Prostate gland (tissue), 2 donors: Measurements from ENCODE around the gene FGGY.

ENCODE experiments used
- POLR2A ChIP-seq: fragments of 450-650 bp; IDR thresholded peaks from one replicate; pipeline ENCODE4 v1.6.1; 2016; ENCODE audit warnings: antibody characterized with exemption, mild to moderate bottlenecking
- POLR2AphosphoS5 ChIP-seq: sonication (generic); formaldehyde crosslinking; IDR thresholded peaks from one replicate; pipeline ENCODE4 v1.6.1; 2017; ENCODE audit warnings: antibody characterized with exemption
- TF ChIP-seq, protein P1 (sequence below), 4 experiments: fragments of 200-600 bp in 2 of 4; fragments of 450-650 bp in 2 of 4; sonication (generic) in 2 of 4; IDR thresholded peaks; 1 replicate in 3 of 4; 2 replicates in 1 of 4; pipeline ENCODE4 v1.5.1; 2016 to 2019; ENCODE audit warnings: antibody characterized with exemption in 4 of 4, mild to moderate bottlenecking in 2 of 4, moderate library complexity in 2 of 4

DNA sequence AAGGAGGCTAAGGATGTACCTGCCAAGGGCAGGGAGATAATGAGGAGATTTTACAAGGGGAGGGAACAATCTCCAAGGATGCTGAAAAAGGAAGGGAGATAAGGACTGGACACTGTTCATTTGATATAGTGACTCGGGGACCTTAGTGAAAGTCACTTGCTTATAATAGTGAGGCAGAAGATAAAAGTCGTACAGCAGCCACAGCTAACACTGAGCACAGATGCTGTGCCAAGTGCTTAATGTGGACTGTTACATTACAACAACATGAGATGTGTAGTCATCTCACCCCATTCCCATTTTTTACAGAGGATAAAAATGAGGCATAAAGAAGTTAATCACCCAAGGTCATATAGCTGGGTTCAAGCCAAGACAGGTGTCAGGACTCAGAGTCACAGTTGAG lies 181.9 kb downstream of the FGGY start:
- TF ChIP-seq, protein P1, sequence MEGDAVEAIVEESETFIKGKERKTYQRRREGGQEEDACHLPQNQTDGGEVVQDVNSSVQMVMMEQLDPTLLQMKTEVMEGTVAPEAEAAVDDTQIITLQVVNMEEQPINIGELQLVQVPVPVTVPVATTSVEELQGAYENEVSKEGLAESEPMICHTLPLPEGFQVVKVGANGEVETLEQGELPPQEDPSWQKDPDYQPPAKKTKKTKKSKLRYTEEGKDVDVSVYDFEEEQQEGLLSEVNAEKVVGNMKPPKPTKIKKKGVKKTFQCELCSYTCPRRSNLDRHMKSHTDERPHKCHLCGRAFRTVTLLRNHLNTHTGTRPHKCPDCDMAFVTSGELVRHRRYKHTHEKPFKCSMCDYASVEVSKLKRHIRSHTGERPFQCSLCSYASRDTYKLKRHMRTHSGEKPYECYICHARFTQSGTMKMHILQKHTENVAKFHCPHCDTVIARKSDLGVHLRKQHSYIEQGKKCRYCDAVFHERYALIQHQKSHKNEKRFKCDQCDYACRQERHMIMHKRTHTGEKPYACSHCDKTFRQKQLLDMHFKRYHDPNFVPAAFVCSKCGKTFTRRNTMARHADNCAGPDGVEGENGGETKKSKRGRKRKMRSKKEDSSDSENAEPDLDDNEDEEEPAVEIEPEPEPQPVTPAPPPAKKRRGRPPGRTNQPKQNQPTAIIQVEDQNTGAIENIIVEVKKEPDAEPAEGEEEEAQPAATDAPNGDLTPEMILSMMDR (IDR thresholded peaks at IDR 0.05): no peak
- TF ChIP-seq POLR2AphosphoS5 (no peak), POLR2A (no peak)
